NCI-H2196 (cell line): Measurements from ENCODE around the gene MCTP2.

Experiments
- DNase-seq: peaks from one replicate; lab custom pipeline; 2025; ENCODE audit not compliant: unreplicated experiment; lab: John Stamatoyannopoulos, UW

The MCTP2 gene

DNA sequence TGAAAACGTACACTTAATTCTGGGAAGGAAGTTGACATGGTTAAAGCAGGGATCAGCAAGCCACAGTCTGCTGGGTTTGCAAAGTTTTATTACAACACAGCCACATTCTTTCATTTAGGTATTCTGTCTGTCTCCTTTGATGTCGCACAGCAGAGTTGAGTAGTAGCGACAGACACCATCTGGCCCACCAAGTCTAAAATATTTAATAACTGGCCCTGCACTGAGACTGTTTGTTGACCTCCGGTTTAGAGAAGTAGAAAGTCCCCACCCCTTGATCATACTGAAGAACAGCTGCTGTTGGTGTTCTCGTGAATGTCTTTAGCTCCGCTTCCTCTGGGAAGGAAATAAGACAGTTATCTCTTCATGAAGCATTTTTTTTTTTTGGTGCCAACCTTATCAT lies 66.2 kb downstream of the MCTP2 start:
- DNase-seq, result no peak

- DNase-seq, result no peak
Measured at GRCh38 chr15:94298364-94298763, 67.0 kb downstream of the MCTP2 start.

GRCh38 chr15:94300612-94301011 lies 69.3 kb downstream of the MCTP2 start:
- no peak for DNase-seq

GRCh38 chr15:94305133-94305532 lies 73.8 kb downstream of the MCTP2 start:
- no peak for DNase-seq

DNA sequence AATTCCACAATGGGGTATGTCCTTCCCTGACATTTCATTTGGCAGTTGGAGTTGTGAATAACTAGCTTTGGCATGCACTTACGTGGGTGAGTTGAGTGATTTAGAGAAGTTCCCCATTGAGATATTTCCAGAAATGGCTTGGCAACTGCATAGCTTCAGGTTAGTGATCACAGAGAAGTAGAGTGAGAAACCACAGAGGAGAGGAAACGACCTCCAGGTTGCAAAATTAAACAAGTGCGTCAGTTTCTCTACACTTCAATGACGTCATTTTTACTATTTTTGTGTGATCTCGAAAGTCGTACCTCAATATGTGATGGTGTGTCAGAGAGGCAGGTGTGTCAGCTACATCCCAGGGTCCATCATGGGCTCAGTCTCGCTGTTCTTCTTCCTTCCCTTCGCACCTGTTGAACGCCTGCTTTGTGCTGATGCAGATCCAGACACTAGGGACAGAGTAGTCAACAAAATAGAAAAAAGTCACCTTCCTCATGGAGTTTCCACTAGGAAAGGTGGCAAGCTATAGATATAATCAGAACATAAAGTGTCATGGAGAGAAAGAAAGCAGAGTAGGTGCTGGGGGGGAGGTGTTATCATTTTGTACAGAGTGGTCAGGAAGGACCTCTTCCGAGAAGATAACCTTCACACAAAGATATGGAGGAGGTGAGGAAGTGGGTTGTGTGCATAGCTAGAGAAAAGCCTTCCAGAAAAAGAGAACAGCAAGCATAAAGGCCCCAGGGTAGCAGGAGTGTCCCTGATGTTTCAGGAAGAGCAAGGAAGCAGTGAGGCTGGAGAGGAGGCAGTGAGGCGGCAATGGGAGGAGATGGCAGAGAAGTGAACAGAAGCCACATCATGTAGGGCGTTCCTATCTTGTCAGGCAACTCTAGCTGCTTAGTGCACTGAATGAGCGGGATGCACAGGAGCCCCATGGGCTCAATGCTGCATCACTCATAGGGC lies 75.6 kb downstream of the MCTP2 start:
- no peak for DNase-seq

- DNase-seq, result no peak
Measured at GRCh38 chr15:94312946-94313345, 81.6 kb downstream of the MCTP2 start.

- DNase-seq, result no peak
Measured at GRCh38 chr15:94314639-94315038, 83.3 kb downstream of the MCTP2 start.

- no peak for DNase-seq
Measured at GRCh38 chr15:94317211-94317610, 85.8 kb downstream of the MCTP2 start.

GRCh38 chr15:94322141-94322540 lies 90.8 kb downstream of the MCTP2 start:
- DNase-seq, result no peak

DNA sequence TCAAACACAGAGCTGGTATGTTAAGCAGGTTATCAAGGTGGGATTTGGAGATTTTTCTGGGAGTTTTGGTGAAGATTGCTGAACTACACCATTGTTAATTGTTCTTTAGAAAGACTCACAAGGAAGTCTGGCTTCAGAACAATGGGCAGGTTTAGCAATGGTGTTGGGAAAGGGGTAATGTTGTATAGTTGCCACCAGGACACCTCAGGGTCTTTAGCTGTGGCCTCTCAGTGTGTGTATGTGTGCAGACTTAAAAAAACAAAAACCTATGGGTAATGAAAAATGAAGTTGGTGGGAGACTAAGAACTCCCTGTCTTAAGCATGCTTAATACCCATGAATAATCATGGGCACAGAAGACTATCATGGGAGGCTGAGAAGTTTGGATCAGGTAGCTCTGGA lies 91.7 kb downstream of the MCTP2 start:
- no peak for DNase-seq

DNA sequence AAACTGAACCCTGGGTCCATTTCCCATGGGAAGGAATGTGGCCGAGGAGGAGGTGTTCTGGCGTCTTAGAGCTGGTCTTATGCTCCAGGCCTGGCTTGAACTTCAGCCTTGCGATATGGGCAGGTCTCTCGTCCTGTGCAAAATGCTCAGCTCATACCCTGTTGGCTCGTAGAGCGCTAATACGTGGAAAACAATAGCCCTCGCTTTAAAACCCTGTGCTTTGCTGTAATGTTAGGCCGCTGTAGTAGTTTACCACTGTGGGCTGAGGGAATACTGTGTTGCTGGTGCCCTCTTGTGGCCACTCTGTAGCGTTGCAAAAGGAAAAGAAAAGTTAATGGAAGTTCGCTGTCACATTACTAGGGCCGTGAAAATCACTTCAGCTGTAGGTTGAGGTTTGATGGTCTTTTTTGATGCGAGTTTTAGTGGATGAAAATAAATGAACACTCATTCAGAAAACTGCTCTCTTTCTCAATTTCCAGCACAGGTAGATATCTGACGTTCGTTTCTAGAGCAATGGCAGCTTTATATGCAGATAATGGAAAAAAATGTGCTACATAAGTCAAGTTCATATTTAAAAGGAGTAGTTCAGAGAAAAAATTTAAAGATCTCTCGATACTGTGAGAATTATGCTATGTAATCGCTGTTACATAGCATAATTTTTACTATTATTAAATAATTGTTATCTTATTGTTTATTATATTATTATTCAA lies 92.9 kb downstream of the MCTP2 start:
- DNase-seq, result peak; percentile 1

DNA sequence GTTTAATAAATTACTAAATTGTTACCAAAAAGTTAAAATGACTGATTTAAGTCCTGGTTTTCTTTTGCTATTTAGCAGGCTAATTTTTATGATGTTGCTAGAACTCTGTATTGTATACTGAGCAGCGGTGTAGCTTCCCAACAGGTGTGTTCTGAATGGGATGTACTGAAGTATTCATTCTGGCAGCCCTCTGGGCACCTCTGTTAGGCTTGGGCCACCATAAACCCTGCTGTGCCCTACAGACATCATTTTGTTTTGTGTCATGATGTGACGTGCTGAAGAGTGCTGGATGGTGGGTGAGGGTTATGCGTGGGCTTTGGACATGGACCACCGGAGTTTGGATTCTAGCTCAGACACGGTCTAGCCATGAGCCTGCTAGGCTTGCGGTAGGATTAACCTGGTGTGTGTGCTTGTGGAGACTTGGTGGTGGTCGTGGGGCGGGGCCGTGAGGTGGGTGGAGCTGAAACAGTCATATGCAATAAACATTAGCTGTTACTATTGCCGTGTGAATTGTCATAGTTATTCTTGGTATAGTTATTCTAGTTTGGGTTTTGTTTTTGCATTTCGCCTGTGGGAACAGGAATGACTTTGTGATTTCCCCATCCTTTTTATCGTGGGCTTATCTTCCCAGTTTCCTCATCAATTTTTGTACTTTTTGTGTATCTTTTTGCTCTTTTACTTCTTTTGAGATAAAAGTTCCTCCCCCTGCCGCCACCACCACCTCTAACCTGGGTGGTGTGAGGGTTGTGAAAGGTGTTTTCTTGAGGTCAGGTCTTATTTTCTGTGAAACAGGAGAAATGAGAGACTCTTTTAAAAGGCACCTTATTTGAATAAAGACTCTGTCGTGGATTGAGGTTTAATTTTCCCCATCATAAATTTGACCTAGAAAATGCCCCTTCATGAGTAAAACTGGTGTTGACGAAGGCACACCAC lies 93.7 kb downstream of the MCTP2 start:
- no peak for DNase-seq

DNA sequence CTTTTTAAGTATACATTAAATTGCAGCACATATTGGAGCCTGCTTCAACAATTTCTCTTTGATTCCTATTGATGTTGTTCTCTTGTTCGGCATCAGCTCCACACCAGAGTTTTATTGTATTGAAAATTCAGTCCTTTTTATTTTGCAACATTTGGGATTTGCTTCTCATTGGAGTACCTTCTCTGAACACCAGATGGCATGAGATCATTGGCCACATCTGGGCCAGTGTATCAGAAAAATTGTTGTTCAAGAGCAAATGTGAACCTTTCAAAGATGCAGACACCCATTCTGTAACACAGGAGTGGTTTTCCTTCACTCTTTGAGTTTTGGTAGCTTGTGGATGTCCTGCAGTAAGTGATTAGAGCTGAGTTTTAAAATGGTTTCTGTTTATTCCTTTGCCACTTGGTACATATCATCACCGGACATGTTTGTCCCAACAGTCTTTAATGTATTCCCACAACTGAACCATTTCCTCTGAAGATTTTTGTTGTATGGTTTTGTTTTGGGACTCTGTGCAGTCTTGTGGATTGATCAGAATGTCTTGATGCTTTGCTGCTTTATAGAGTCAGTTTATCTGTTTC lies 96.1 kb downstream of the MCTP2 start:
- peak; percentile 2 for DNase-seq

- DNase-seq, result no peak
Measured at GRCh38 chr15:94331731-94332130, 100.4 kb downstream of the MCTP2 start.

GRCh38 chr15:94335616-94336015 lies 104.3 kb downstream of the MCTP2 start:
- no peak for DNase-seq

DNA sequence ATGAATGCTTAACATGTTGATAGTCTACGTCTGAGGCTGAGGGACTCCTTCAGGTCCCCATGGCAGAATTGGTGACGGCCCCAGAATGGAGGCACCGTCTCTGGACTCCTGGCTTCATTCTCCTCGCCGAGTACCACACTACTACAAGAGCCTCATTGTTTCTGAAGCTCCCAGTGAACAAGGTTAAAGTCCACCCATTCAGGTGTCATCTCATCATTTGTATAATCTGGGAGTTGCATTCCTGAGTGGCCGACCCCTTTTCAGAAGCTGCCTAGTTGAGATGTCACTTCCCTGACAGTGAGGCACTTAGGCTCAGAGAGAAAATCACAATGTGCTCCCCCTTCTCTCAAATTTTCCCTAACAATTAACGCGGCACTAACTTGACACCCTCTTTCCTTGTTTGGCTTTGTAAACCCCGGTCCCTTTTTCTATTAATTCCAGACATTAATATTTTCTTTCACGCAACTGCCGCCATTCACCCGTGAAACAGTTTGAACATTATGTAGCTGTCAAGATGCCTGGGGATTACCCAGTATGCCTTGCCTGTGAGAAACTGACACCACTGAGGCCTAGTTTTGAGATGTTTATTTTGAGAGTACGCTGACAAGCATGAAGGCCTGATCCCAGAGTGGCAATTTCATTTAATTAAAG lies 105.6 kb downstream of the MCTP2 start:
- DNase-seq, result no peak

- no peak for DNase-seq
Measured at GRCh38 chr15:94338243-94338846, 107.0 kb downstream of the MCTP2 start.

GRCh38 chr15:94346282-94346681 lies 114.9 kb downstream of the MCTP2 start:
- no peak for DNase-seq

GRCh38 chr15:94348084-94348483 lies 116.7 kb downstream of the MCTP2 start:
- no peak for DNase-seq

DNA sequence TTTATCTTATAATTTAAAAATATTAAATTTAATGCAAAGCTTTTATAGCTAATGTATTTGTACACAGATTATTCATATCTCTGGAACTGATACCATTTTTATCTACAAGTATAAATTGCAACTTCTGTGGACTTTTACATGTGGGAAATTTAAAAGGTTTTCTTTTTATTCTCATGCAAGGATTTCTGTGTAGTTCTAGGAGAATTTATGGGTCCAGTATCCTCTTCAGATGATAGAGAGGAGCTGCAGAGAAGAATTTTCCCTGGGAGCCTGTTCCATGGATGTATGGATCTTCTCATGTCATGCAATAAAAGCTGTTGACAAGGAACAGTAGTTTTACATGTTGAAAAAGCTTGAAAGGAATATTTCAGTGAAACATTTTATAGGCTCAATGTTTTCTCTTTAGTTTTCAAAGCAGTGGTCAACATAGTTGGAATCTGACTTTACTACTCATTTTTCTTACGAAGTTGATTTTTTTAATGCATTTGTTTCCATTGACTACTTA lies 119.7 kb downstream of the MCTP2 start:
- DNase-seq, result no peak
